OCI-LY7 (cell line): Measurements from ENCODE around the gene GOLGA5. TPM values are rescaled to one million over a fixed set of nuclear protein-coding genes. Genes with fewer than 3 reads are reported as not detected.
"Not testable (repeated sequence)": the region's sequence is repeated elsewhere in the genome, so short reads cannot be mapped to it uniquely, and the experiment has no call there.

Source experiments
- BruUV-seq: library from RNA; stranded (reverse); fragments of 400-500 nt; replicated peaks from 2 replicates; lab custom pipeline; 2021; lab: Mats Ljungman, UMichigan
- CTCF ChIA-PET: fragments of 300-600 bp; sonication (Branson Sonifier 250); formaldehyde crosslinking; loops from one replicate; lab custom pipeline; 2022; ENCODE audit warnings: antibody characterized with exemption; ENCODE audit not compliant: unreplicated experiment; lab: Charles Lee
- POLR2A ChIA-PET: fragments of 300-600 bp; sonication (Branson Sonifier 250); formaldehyde crosslinking; loops from one replicate; lab custom pipeline; 2022; ENCODE audit warnings: antibody characterized with exemption; lab: Charles Lee
- DNase-seq: peaks from one replicate; pipeline ENCODE4 v3.0.0-alpha.2; 2015; ENCODE audit warnings: low spot score
- H2AFZ ChIP-seq: fragments of 200-600 bp; sonication (generic), shearing (Covaris generic); 2 replicates; pipeline ENCODE4 v1.6.1; 2014; ENCODE audit warnings: mild to moderate bottlenecking, antibody characterized with exemption, low read length, moderate library complexity
- H3K27ac ChIP-seq: fragments of 200-600 bp; sonication (generic); 2 replicates; pipeline ENCODE4 v1.5.1; 2014; ENCODE audit warnings: mixed run types, low read depth, mild to moderate bottlenecking, moderate library complexity, low read length, inconsistent platforms; ENCODE audit not compliant: poor library complexity, severe bottlenecking
- H3K36me3 ChIP-seq: fragments of 200-600 bp; sonication (generic); 2 replicates; pipeline ENCODE4 v1.6.1; 2014; ENCODE audit warnings: mild to moderate bottlenecking, antibody characterized with exemption, low read length, moderate library complexity, mixed read lengths; ENCODE audit not compliant: insufficient read depth
- H3K4me1 ChIP-seq: fragments of 200-600 bp; sonication (generic); 2 replicates; pipeline ENCODE4 v1.5.1; 2014; ENCODE audit warnings: mild to moderate bottlenecking, low read length; ENCODE audit not compliant: insufficient read depth, poor library complexity, severe bottlenecking
- H3K4me2 ChIP-seq: fragments of 200-600 bp; sonication (generic); 2 replicates; pipeline ENCODE4 v1.6.1; 2014; ENCODE audit warnings: mild to moderate bottlenecking, low read length
- H3K4me3 ChIP-seq: fragments of 200-600 bp; sonication (generic); 2 replicates; pipeline ENCODE4 v1.5.1; 2014; ENCODE audit warnings: mild to moderate bottlenecking, low read depth, low read length; ENCODE audit not compliant: poor library complexity, severe bottlenecking
- H3K79me2 ChIP-seq: fragments of 200-600 bp; sonication (generic); 2 replicates; pipeline ENCODE4 v1.6.1; 2016; ENCODE audit warnings: low read depth, mild to moderate bottlenecking, low read length, moderate library complexity, mixed read lengths; ENCODE audit not compliant: insufficient read depth
- H3K9me2 ChIP-seq: fragments of 200-600 bp; sonication (generic); 2 replicates; pipeline ENCODE4 v1.6.1; 2016; ENCODE audit warnings: mild to moderate bottlenecking, low read length, mixed read lengths; ENCODE audit not compliant: insufficient read depth
- H3K9me3 ChIP-seq: fragments of 200-600 bp; sonication (generic); 2 replicates; pipeline ENCODE4 v1.6.1; 2014; ENCODE audit warnings: mild to moderate bottlenecking, mixed run types, low read length, mixed read lengths
- H4K20me1 ChIP-seq: fragments of 200-600 bp; sonication (generic); 2 replicates; pipeline ENCODE4 v1.6.1; 2014; ENCODE audit warnings: mild to moderate bottlenecking, antibody characterized with exemption, low read length, moderate library complexity, mixed read lengths; ENCODE audit not compliant: insufficient read depth
- CTCF ChIP-seq: fragments of 200-600 bp; sonication (generic); conservative IDR thresholded peaks from 2 replicates; pipeline ENCODE4 v1.5.1; 2014; ENCODE audit warnings: mild to moderate bottlenecking, antibody characterized with exemption, low read length, moderate library complexity, mixed read lengths
- EZH2phosphoT487 ChIP-seq: fragments of 200-600 bp; sonication (generic); IDR thresholded peaks from 2 replicates; pipeline ENCODE4 v1.6.1; 2018; ENCODE audit warnings: low read depth, borderline replicate concordance, mild to moderate bottlenecking, mixed run types, antibody characterized with exemption, low read length, moderate library complexity, mixed read lengths
- intact Hi-C: fragments of 100-400 bp; cut with micrococcal nuclease; formaldehyde crosslinking; loops from one replicate; pipeline ENCODE4 v1.10.0; 2022; ENCODE audit not compliant: unreplicated experiment
- total RNA-seq, 2 experiments: library from RNA; depleted of rRNA in 1 of 2; stranded (reverse); fragments of >200 nt in 1 of 2; shearing (Covaris generic) in 1 of 2; gene quantifications; 2 replicates each; pipeline ENCODE4 v1.2.3, GENCODE V29; 2014 to 2022

The GOLGA5 gene
- total RNA-seq, 2 experiments from 2014 or later = 13.3 to 19.8 TPM

- BruUV-seq, H4K20me1 ChIP-seq, H3K27ac ChIP-seq, intact Hi-C loops, H3K4me2 ChIP-seq, H3K4me3 ChIP-seq, H3K79me2 ChIP-seq, H3K9me2 ChIP-seq, H3K36me3 ChIP-seq, H3K9me3 ChIP-seq: not testable (repeated sequence)
- ChIA-PET CTCF (interaction anchor here (0.5 to 0.6 kb wide), 2 partner anchors 12 to 280 kb away, joined by 3 read pairs; no protein-coding TSS in a partner anchor), POLR2A (interaction anchor here (1.4 kb wide), 1 partner anchor 23 kb away, joined by 3 read pairs; no protein-coding TSS in a partner anchor)
- Histone ChIP-seq H2AFZ (peak overlapping the region; percentile 21; the same call in 1 of the 2 replicates), H3K4me1 (peaks cover 22% of the 10 kb centered on the region)
- peak; percentile 31 for DNase-seq
Observed at GRCh38 chr14:92763666-92764631, 30.2 kb upstream of the GOLGA5 start.

- H3K4me3 ChIP-seq, intact Hi-C loops, H3K36me3 ChIP-seq, H3K9me3 ChIP-seq, BruUV-seq, H3K9me2 ChIP-seq, CTCF ChIA-PET, H4K20me1 ChIP-seq, H3K79me2 ChIP-seq: not testable (repeated sequence)
- H3K4me2 ChIP-seq = peak overlapping the region; percentile 52
- peaks cover 14% of the 10 kb centered on the region for H3K4me1 ChIP-seq
- H2AFZ ChIP-seq = peak overlapping the region; percentile 89; the same call in 1 of the 2 replicates
- peak; percentile 63 for DNase-seq
- POLR2A ChIA-PET = interaction anchor here (0.8 to 1.7 kb wide), 5 partner anchors 12 to 25 kb away, joined by 3 to 4 read pairs (median 3); no protein-coding TSS in a partner anchor
- peak overlapping the region; percentile 32 for H3K27ac ChIP-seq
Observed at GRCh38 chr14:92768236-92768635, 25.9 kb upstream of the GOLGA5 start.

GRCh38 chr14:92768795-92769194 lies 25.3 kb upstream of the GOLGA5 start:
- H3K36me3 ChIP-seq = no peaks in the 10 kb centered on the region
- no peak for DNase-seq
- POLR2A ChIA-PET = interaction anchor here (0.7 kb wide), 1 partner anchor 61 kb away, joined by 4 read pairs; no protein-coding TSS in a partner anchor
- no peak overlapping the region for H3K4me3 ChIP-seq
- H3K9me2 ChIP-seq = no peaks in the 10 kb centered on the region
- intact Hi-C loops = no loop called here
- H3K79me2 ChIP-seq = no peaks in the 10 kb centered on the region
- H3K27ac ChIP-seq = peak overlapping the region; percentile 32
- TF ChIP-seq CTCF (no peak), EZH2phosphoT487 (no peak)
- no TSS peak for BruUV-seq
- H4K20me1 ChIP-seq = no peaks in the 10 kb centered on the region
- H3K4me1 ChIP-seq = peaks cover 14% of the 10 kb centered on the region
- no peaks in the 10 kb centered on the region for H3K9me3 ChIP-seq
- H2AFZ ChIP-seq = peak overlapping the region; percentile 89; the same call in 1 of the 2 replicates
- CTCF ChIA-PET = no interaction called here
- peak overlapping the region; percentile 52; the same call in 1 of the 2 replicates for H3K4me2 ChIP-seq
